Neuronal stem cell (in vitro differentiated cells): Measurements from ENCODE around the gene NUDT3.
"Not testable (repeated sequence)": the region's sequence is repeated elsewhere in the genome, so short reads cannot be mapped to it uniquely, and the experiment has no call there.

Source experiments
- DNase-seq: peaks from one replicate; pipeline ENCODE4 v3.0.0-alpha.2; 2013; ENCODE audit warnings: low spot score
- H2AFZ ChIP-seq: one replicate; pipeline ENCODE4 v1.6.1; 2013; ENCODE audit warnings: mild to moderate bottlenecking, low read length, inconsistent platforms
- H2AK5ac ChIP-seq: 2 replicates; pipeline ENCODE4 v1.6.1; 2013; ENCODE audit warnings: low read depth, mild to moderate bottlenecking, inconsistent platforms, low read length, moderate library complexity, mixed read lengths
- H2BK120ac ChIP-seq: 2 replicates; pipeline ENCODE4 v1.6.1; 2013; ENCODE audit warnings: low read depth, mild to moderate bottlenecking, inconsistent platforms, low read length, moderate library complexity, mixed read lengths
- H2BK12ac ChIP-seq: one replicate; pipeline ENCODE4 v1.6.1; 2013; ENCODE audit warnings: low read length, inconsistent platforms
- H2BK15ac ChIP-seq: 2 replicates; pipeline ENCODE4 v1.6.1; 2013; ENCODE audit warnings: mild to moderate bottlenecking, low read length, inconsistent platforms, mixed read lengths
- H2BK5ac ChIP-seq: one replicate; pipeline ENCODE4 v1.6.1; 2013; ENCODE audit warnings: inconsistent platforms, mild to moderate bottlenecking, low read length, moderate library complexity
- H3K14ac ChIP-seq: one replicate; pipeline ENCODE4 v1.6.1; 2013; ENCODE audit warnings: low read length, inconsistent platforms
- H3K18ac ChIP-seq: 2 replicates; pipeline ENCODE4 v1.6.1; 2013; ENCODE audit warnings: low read length, inconsistent platforms
- H3K23ac ChIP-seq: 2 replicates; pipeline ENCODE4 v1.6.1; 2013; ENCODE audit warnings: low read depth, mild to moderate bottlenecking, mixed read lengths, low read length, inconsistent platforms; ENCODE audit not compliant: poor library complexity
- H3K27ac ChIP-seq: replicated peaks from 3 replicates; pipeline ENCODE4 v1.5.1; 2013; ENCODE audit warnings: low read length, inconsistent platforms
- H3K27me3 ChIP-seq, 3 experiments: 2 replicates each; pipeline ENCODE4 v1.6.1; 2013; ENCODE audit warnings: low read length in 3 of 3, mild to moderate bottlenecking in 2 of 3, inconsistent platforms in 1 of 3, low read depth in 1 of 3, mixed read lengths in 1 of 3, moderate library complexity in 1 of 3; ENCODE audit not compliant: control insufficient read depth in 3 of 3, insufficient read depth in 3 of 3
- H3K36me3 ChIP-seq, 2 donors: replicated peaks in 1 of 2; 2 replicates each; pipeline ENCODE4 v1.6.1; 2013; ENCODE audit warnings: low read length in 2 of 2; ENCODE audit not compliant: control insufficient read depth in 2 of 2, insufficient read depth in 2 of 2
- H3K4ac ChIP-seq: 2 replicates; pipeline ENCODE4 v1.6.1; 2013; ENCODE audit warnings: inconsistent platforms, mild to moderate bottlenecking, low read length, moderate library complexity
- H3K4me1 ChIP-seq, 2 donors: 1 replicate in 1 of 2; 2 replicates in 1 of 2; pipeline ENCODE4 v1.6.1; 2013; ENCODE audit warnings: low read length in 2 of 2, low read depth in 1 of 2; ENCODE audit not compliant: control insufficient read depth in 2 of 2, insufficient read depth in 1 of 2
- H3K4me2 ChIP-seq: one replicate; pipeline ENCODE4 v1.6.1; 2013; ENCODE audit warnings: mild to moderate bottlenecking, low read length, inconsistent platforms; ENCODE audit not compliant: insufficient read depth, poor library complexity, severe bottlenecking
- H3K4me3 ChIP-seq, 2 donors: 2 replicates each; pipeline ENCODE4 v1.5.1; 2013; ENCODE audit warnings: low read length in 2 of 2, mild to moderate bottlenecking in 2 of 2, inconsistent platforms in 1 of 2, moderate library complexity in 1 of 2
- H3K79me1 ChIP-seq: one replicate; pipeline ENCODE4 v1.6.1; 2013; ENCODE audit warnings: low read depth, mild to moderate bottlenecking, inconsistent platforms, low read length, moderate library complexity
- H3K9ac ChIP-seq: one replicate; pipeline ENCODE4 v1.6.1; 2013; ENCODE audit warnings: mild to moderate bottlenecking, low read depth, low read length, inconsistent platforms; ENCODE audit not compliant: poor library complexity
- H3K9me3 ChIP-seq, 2 donors: replicated peaks in 1 of 2; 2 replicates each; pipeline versions ENCODE3 to v1.6.1; 2013; ENCODE audit warnings: low read length in 2 of 2, mild to moderate bottlenecking in 2 of 2, inconsistent platforms in 1 of 2, low read depth in 1 of 2, mixed read lengths in 1 of 2, moderate library complexity in 1 of 2; ENCODE audit not compliant: control insufficient read depth in 2 of 2, insufficient read depth in 1 of 2
- H4K8ac ChIP-seq: one replicate; pipeline ENCODE4 v1.6.1; 2013; ENCODE audit warnings: low read depth, mild to moderate bottlenecking, inconsistent platforms, low read length, moderate library complexity
- H4K91ac ChIP-seq: one replicate; pipeline ENCODE4 v1.6.1; 2013; ENCODE audit warnings: low read length, low read depth, mild to moderate bottlenecking, inconsistent platforms; ENCODE audit not compliant: poor library complexity
- WGBS, 2 donors: extraction: QIAGEN DNeasy Blood & Tissue Kit; methylation state at CpG; one replicate each; pipeline ENCODE4 v1.1.7; 2013; ENCODE audit warnings: missing lambda C conversion rate in 2 of 2, mixed read lengths in 1 of 2; ENCODE audit not compliant: insufficient read length in 2 of 2, insufficient replicate concordance in 1 of 2; ENCODE audit errors: extremely low coverage in 2 of 2; 5-methylcytosine and 5-hydroxymethylcytosine counted together

NUDT3 gene

GRCh38 chr6:34377984-34378383 lies 14.5 kb downstream of the NUDT3 start:
- H3K9ac ChIP-seq: no peak overlapping the region
- no peak overlapping the region for H4K91ac ChIP-seq
- no peak overlapping the region for H3K4me3 ChIP-seq
- no peak overlapping the region for H3K14ac ChIP-seq
- H3K4ac ChIP-seq: no peak overlapping the region
- no peak overlapping the region for H2AK5ac ChIP-seq
- H2BK5ac ChIP-seq: no peak overlapping the region
- H2AFZ ChIP-seq: no peak overlapping the region
- peaks cover 0 to 31% of the 10 kb centered on the region in 2 donors for H3K36me3 ChIP-seq
- H3K4me1 ChIP-seq: no peaks in the 10 kb centered on the region
- H3K27me3 ChIP-seq: no peaks in the 10 kb centered on the region
- no peak overlapping the region for H3K4me2 ChIP-seq
- no peak overlapping the region for H2BK12ac ChIP-seq
- no peak for DNase-seq
- no peaks in the 10 kb centered on the region for H3K9me3 ChIP-seq
- H2BK15ac ChIP-seq: no peak overlapping the region
- H2BK120ac ChIP-seq: no peak overlapping the region
- no CpG with 5 or more reads among the region's 5 CpGs for WGBS, 2 donors
- no peak overlapping the region for H3K27ac ChIP-seq
- no peak overlapping the region for H3K23ac ChIP-seq
- H3K79me1 ChIP-seq: peaks cover 2% of the 10 kb centered on the region
- no peak overlapping the region for H4K8ac ChIP-seq
- no peak overlapping the region for H3K18ac ChIP-seq

GRCh38 chr6:34377571-34377970 lies 14.9 kb downstream of the NUDT3 start:
- H3K23ac ChIP-seq, H2BK15ac ChIP-seq, H3K14ac ChIP-seq, H3K4me2 ChIP-seq, H2BK12ac ChIP-seq, H2AK5ac ChIP-seq, H4K8ac ChIP-seq, H3K27me3 ChIP-seq, H3K4ac ChIP-seq, H2AFZ ChIP-seq, H3K27ac ChIP-seq, H4K91ac ChIP-seq, H3K4me1 ChIP-seq, H2BK120ac ChIP-seq, H3K18ac ChIP-seq, H3K79me1 ChIP-seq, DNase-seq, H3K4me3 ChIP-seq, H2BK5ac ChIP-seq, H3K9me3 ChIP-seq, H3K9ac ChIP-seq: not testable (repeated sequence)
- no CpG with 5 or more reads among the region's 5 CpGs for WGBS, 2 donors
- peaks cover 0 to 31% of the 10 kb centered on the region in 2 donors for H3K36me3 ChIP-seq

GRCh38 chr6:34375833-34376232 lies 16.6 kb downstream of the NUDT3 start:
- no peak overlapping the region for H3K4ac ChIP-seq
- no peaks in the 10 kb centered on the region for H3K4me1 ChIP-seq
- no peak overlapping the region for H4K91ac ChIP-seq
- H3K9ac ChIP-seq: no peak overlapping the region
- no peak overlapping the region for H2BK120ac ChIP-seq
- no peaks in the 10 kb centered on the region for H3K9me3 ChIP-seq
- no peak overlapping the region for H2AK5ac ChIP-seq
- peaks cover 2% of the 10 kb centered on the region for H3K79me1 ChIP-seq
- DNase-seq: no peak
- H3K4me3 ChIP-seq: no peak overlapping the region
- H2BK15ac ChIP-seq: no peak overlapping the region
- no peaks in the 10 kb centered on the region for H3K27me3 ChIP-seq
- no peak overlapping the region for H4K8ac ChIP-seq
- no peak overlapping the region for H3K18ac ChIP-seq
- H3K36me3 ChIP-seq: peaks cover 0 to 23% of the 10 kb centered on the region in 2 donors
- H3K23ac ChIP-seq: no peak overlapping the region
- H3K4me2 ChIP-seq: no peak overlapping the region
- WGBS, 2 donors: 100% methylated on average over 1 to 2 of the region's 5 CpGs
- H2AFZ ChIP-seq: no peak overlapping the region
- no peak overlapping the region for H3K27ac ChIP-seq
- no peak overlapping the region for H2BK5ac ChIP-seq
- no peak overlapping the region for H2BK12ac ChIP-seq
- H3K14ac ChIP-seq: no peak overlapping the region

- no peak overlapping the region for H3K14ac ChIP-seq
- no peaks in the 10 kb centered on the region for H3K9me3 ChIP-seq
- no peak overlapping the region for H3K4me2 ChIP-seq
- no peaks in the 10 kb centered on the region for H3K27me3 ChIP-seq
- DNase-seq: no peak
- H2BK120ac ChIP-seq: no peak overlapping the region
- H2BK15ac ChIP-seq: no peak overlapping the region
- no peak overlapping the region for H3K18ac ChIP-seq
- H3K4ac ChIP-seq: no peak overlapping the region
- H3K9ac ChIP-seq: no peak overlapping the region
- no CpG with 5 or more reads among the region's 4 CpGs for WGBS, 2 donors
- no peak overlapping the region for H2AK5ac ChIP-seq
- H3K23ac ChIP-seq: no peak overlapping the region
- H3K4me1 ChIP-seq: no peaks in the 10 kb centered on the region
- H2BK5ac ChIP-seq: no peak overlapping the region
- H2AFZ ChIP-seq: no peak overlapping the region
- no peak overlapping the region for H4K91ac ChIP-seq
- H2BK12ac ChIP-seq: no peak overlapping the region
- peaks cover 0 to 25% of the 10 kb centered on the region in 2 donors for H3K36me3 ChIP-seq
- peaks cover 2% of the 10 kb centered on the region for H3K79me1 ChIP-seq
- no peak overlapping the region for H4K8ac ChIP-seq
- no peak overlapping the region for H3K27ac ChIP-seq
- H3K4me3 ChIP-seq: no peak overlapping the region
Observed at GRCh38 chr6:34374508-34374907, 18.0 kb downstream of the NUDT3 start.
